Measurements from ENCODE around the gene TMOD1. TPM values are rescaled to one million over a fixed set of nuclear protein-coding genes. Genes with fewer than 3 reads are reported as not detected.
"Not testable (repeated sequence)": the region's sequence is repeated elsewhere in the genome, so short reads cannot be mapped to it uniquely, and the experiment has no call there.

Gene TMOD1
- total and polyA plus RNA-seq, 10 of the 15 experiments (the other 5 are each of a cell fraction or from before 2014, with no cell fraction given): 4.0 to 44.1 (median 15.4) TPM

- TF ChIP-seq MYB (IDR thresholded peaks at IDR 0.05; ENCODE audit: borderline replicate concordance, low read depth, low read length) (no peak), NFYB (IDR thresholded peaks at IDR 0.05; ENCODE audit: insufficient read depth, low read depth, low read length) (no peak), HDAC6 (IDR thresholded peaks at IDR 0.05; ENCODE audit: unreplicated experiment) (no peak), SPI1 (IDR thresholded peaks at IDR 0.05; ENCODE audit: borderline replicate concordance, insufficient read depth, low read depth, low read length) (peak; percentile 61; the same call in 1 of the 2 replicates), RB1 (IDR thresholded peaks at IDR 0.05; ENCODE audit: borderline replicate concordance) (no peak), SRF (IDR thresholded peaks at IDR 0.05; ENCODE audit: low read depth in 2 of 2, low read length in 2 of 2) (no peak), ETV6 (conservative IDR thresholded peaks at IDR 0.05 in 1 of 2, IDR thresholded peaks at IDR 0.05 in 1 of 2; ENCODE audit: borderline replicate concordance in 1 of 2, low read depth in 1 of 2) (no peak), RCOR1 (conservative IDR thresholded peaks at IDR 0.05; ENCODE audit: low read depth, low read length) (no peak), POLR2A (IDR thresholded peaks at IDR 0.05; ENCODE audit: low read depth, low read length) (no peak), RUNX3 (IDR thresholded peaks at IDR 0.05; ENCODE audit: low read length) (0 out of 2 replicates have a peak, but pooled peaks have one; percentile 36), PML (IDR thresholded peaks at IDR 0.05; ENCODE audit: low read length) (no peak), TARDBP (IDR thresholded peaks at IDR 0.05; ENCODE audit: borderline replicate concordance) (no peak), SREBF2 (IDR thresholded peaks at IDR 0.05; ENCODE audit: low read length) (no peak), SIN3A (IDR thresholded peaks at IDR 0.05; ENCODE audit: low read depth, low read length) (no peak), SUZ12 (IDR thresholded peaks at IDR 0.05; ENCODE audit: unreplicated experiment) (no peak), SMAD5 (IDR thresholded peaks at IDR 0.05; ENCODE audit: low read depth) (no peak), ATF7 (IDR thresholded peaks at IDR 0.05; ENCODE audit: low read depth) (0 out of 2 replicates have a peak, but pooled peaks have one; percentile 23), BCL11A (IDR thresholded peaks at IDR 0.05; ENCODE audit: low read depth, low read length) (no peak), CHD2 (IDR thresholded peaks at IDR 0.05; ENCODE audit: borderline replicate concordance, low read depth, low read length) (no peak)
Measured at GRCh38 chr9:97617939-97618416, 116.5 kb downstream of the TMOD1 start (continued).

GRCh38 chr9:97620063-97620462 lies 118.6 kb downstream of the TMOD1 start:
- H3K27ac ChIP-seq (ENCODE audit: control insufficient read depth, insufficient read depth); H3K9me3 ChIP-seq (replicated peaks; ENCODE audit: control insufficient read depth, insufficient read depth, low read length); H3K9ac ChIP-seq (ENCODE audit: control insufficient read depth, insufficient read depth, low read length); H3K79me2 ChIP-seq (ENCODE audit: control insufficient read depth, insufficient read depth, low read length); H3K4me3 ChIP-seq; ATAC-seq; H4K20me1 ChIP-seq (ENCODE audit: control insufficient read depth, insufficient read depth); H3K36me3 ChIP-seq (ENCODE audit: control insufficient read depth in 2 of 2, insufficient read depth in 2 of 2, low read length in 1 of 2); H3K4me1 ChIP-seq (ENCODE audit: control insufficient read depth, insufficient read depth, low read length); H3K4me2 ChIP-seq (ENCODE audit: control insufficient read depth, insufficient read depth); intact Hi-C loops (cut with micrococcal nuclease; ENCODE audit: unreplicated experiment); H3K27me3 ChIP-seq (replicated peaks in 1 of 2; ENCODE audit: control insufficient read depth in 2 of 2, insufficient read depth in 2 of 2, low read length in 1 of 2); H2AFZ ChIP-seq (ENCODE audit: control insufficient read depth, low read depth, low read length); FAIRE-seq; POLR2A ChIA-PET; BruUV-seq (replicated peaks); DNase-seq (ENCODE audit: low read depth, low spot score): not testable (repeated sequence)
- ChIA-PET SMC1A (ENCODE audit: uncharacterized antibody, unreplicated experiment) (interaction anchor here (2.4 to 2.8 kb wide), 2 partner anchors 13 to 151 kb away, joined by 10 to 31 read pairs; partner anchors contain the start of genes NCBP1 and TSTD2), CTCF (interaction anchor here (11.9 kb wide), 1 partner anchor 21 kb away, joined by 215 read pairs; no protein-coding TSS in a partner anchor), RAD21 (ENCODE audit: unreplicated experiment) (interaction anchor here (1.1 to 12.4 kb wide), 2 partner anchors 150 to 766 kb away, joined by 3 to 270 read pairs; partner anchors contain the start of gene ZNF782)
- in situ Hi-C loops (cut with MboI): loop anchor here (25.0 kb wide), 1 partner anchor 758 kb away; the partner anchor contains the start of gene ZNF782
- 98% methylated on average over 2 of the region's 2 CpGs for WGBS (ENCODE audit: insufficient coverage, insufficient replicate concordance, low lambda C conversion rate, missing lambda C conversion rate)

- SMC1A ChIA-PET (ENCODE audit: uncharacterized antibody, unreplicated experiment): interaction anchor here (1.6 kb wide), 1 partner anchor 153 kb away, joined by 5 read pairs; no protein-coding TSS in a partner anchor
- CTCF ChIA-PET: interaction anchor here (1.2 kb wide), 1 partner anchor 7 kb away, joined by 3 read pairs; no protein-coding TSS in a partner anchor
- H3K9ac ChIP-seq (ENCODE audit: control insufficient read depth, insufficient read depth, low read length); H4K20me1 ChIP-seq (ENCODE audit: control insufficient read depth, insufficient read depth); POLR2A ChIA-PET; H3K79me2 ChIP-seq (ENCODE audit: control insufficient read depth, insufficient read depth, low read length); FAIRE-seq; H3K4me3 ChIP-seq; BruUV-seq (replicated peaks); H3K27me3 ChIP-seq (replicated peaks in 1 of 2; ENCODE audit: control insufficient read depth in 2 of 2, insufficient read depth in 2 of 2, low read length in 1 of 2); H3K36me3 ChIP-seq (ENCODE audit: control insufficient read depth in 2 of 2, insufficient read depth in 2 of 2, low read length in 1 of 2); intact Hi-C loops (cut with micrococcal nuclease; ENCODE audit: unreplicated experiment); ATAC-seq; H3K9me3 ChIP-seq (replicated peaks; ENCODE audit: control insufficient read depth, insufficient read depth, low read length); H3K4me2 ChIP-seq (ENCODE audit: control insufficient read depth, insufficient read depth); RAD21 ChIA-PET (ENCODE audit: unreplicated experiment); H3K27ac ChIP-seq (ENCODE audit: control insufficient read depth, insufficient read depth); H3K4me1 ChIP-seq (ENCODE audit: control insufficient read depth, insufficient read depth, low read length); H2AFZ ChIP-seq (ENCODE audit: control insufficient read depth, low read depth, low read length); DNase-seq (ENCODE audit: low read depth, low spot score): not testable (repeated sequence)
- WGBS (ENCODE audit: insufficient coverage, insufficient replicate concordance, low lambda C conversion rate, missing lambda C conversion rate): 96% methylated on average over 5 of the region's 5 CpGs
- in situ Hi-C loops (cut with MboI): loop anchor here (25.0 kb wide), 1 partner anchor 760 kb away; the partner anchor contains the start of gene ZNF782
Measured at GRCh38 chr9:97622483-97622882, 121.0 kb downstream of the TMOD1 start.
